HepG2 (cell line): ENCODE data around the gene TEX29. TPM values are rescaled to one million over a fixed set of nuclear protein-coding genes. Genes with fewer than 3 reads are reported as not detected.

Experiments used
- ATAC-seq: fragments of 200-7000 bp; cut with Tn5 transposase; 3 replicates; pipeline ENCODE4 v1.9.1; 2020; ENCODE audit warnings: mild to moderate bottlenecking, moderate library complexity
- BruUV-seq: library from RNA; stranded (reverse); fragments of 400-500 nt; replicated peaks from 2 replicates; lab custom pipeline; 2021; lab: Mats Ljungman, UMichigan
- CTCF ChIA-PET: fragments of 300-600 bp; formaldehyde crosslinking; extraction: SDS; loops from one replicate; lab custom pipeline; 2021; ENCODE audit warnings: low total read pairs, inconsistent platforms, low intra/inter-chr PET ratio; lab: Yijun Ruan, JAX
- POLR2A ChIA-PET: fragments of 350-600 bp; sonication (Branson Sonifier 250); formaldehyde crosslinking; loops from one replicate; lab custom pipeline; 2020; ENCODE audit warnings: antibody characterized with exemption, inconsistent platforms; lab: Yijun Ruan, JAX
- DNase-seq: peaks from one replicate; pipeline ENCODE4 v3.0.0-alpha.2; 2015; ENCODE audit warnings: low spot score
- FAIRE-seq: peaks from 3 replicates; lab custom pipeline; 2011; peaks lifted over from hg19 to GRCh38; lab: Jason Lieb, UNC
- H2AFZ ChIP-seq: one replicate; pipeline ENCODE4 v1.6.1; 2011; ENCODE audit warnings: low read length, inconsistent platforms
- H3K27ac ChIP-seq: fragments of 300-600 bp; 3 replicates; pipeline ENCODE4 v1.8.0; 2011; ENCODE audit warnings: mixed run types, mild to moderate bottlenecking, mixed read lengths, low read length, inconsistent platforms; ENCODE audit not compliant: insufficient read depth; ENCODE audit errors: extremely low read length
- H3K27me3 ChIP-seq, 2 experiments: fragments of 200-600 bp in 1 of 2; 2 replicates in 1 of 2; 3 replicates in 1 of 2; pipeline versions ENCODE4 v1.6.0 to v1.8.0; 2011; ENCODE audit warnings: low read length in 2 of 2, mild to moderate bottlenecking in 2 of 2, moderate library complexity in 2 of 2, inconsistent platforms in 1 of 2; ENCODE audit not compliant: insufficient read depth in 2 of 2, control insufficient read depth in 1 of 2
- H3K36me3 ChIP-seq, 2 experiments: fragments of 200-600 bp in 1 of 2; replicated peaks in 1 of 2; 2 replicates in 1 of 2; 3 replicates in 1 of 2; pipeline versions ENCODE4 v1.5.1 to v1.8.0; 2011; ENCODE audit warnings: low read length in 2 of 2, inconsistent platforms in 1 of 2; ENCODE audit not compliant: insufficient read depth in 2 of 2, control insufficient read depth in 1 of 2
- H3K4me1 ChIP-seq: 2 replicates; pipeline ENCODE4 v1.5.1; 2012; ENCODE audit warnings: low read length, inconsistent platforms; ENCODE audit not compliant: insufficient read depth
- H3K4me2 ChIP-seq: 2 replicates; pipeline ENCODE4 v1.6.0; 2011; ENCODE audit warnings: low read depth, low read length, inconsistent platforms
- H3K4me3 ChIP-seq, 3 experiments: fragments of 200-600 bp in 1 of 3; sonication (generic), shearing (Covaris generic) in 1 of 3; replicated peaks in 1 of 3; 2 replicates each; pipeline ENCODE4 v1.5.1; 2011 to 2016; ENCODE audit warnings: low read length in 3 of 3, inconsistent platforms in 2 of 3, low read depth in 2 of 3, mild to moderate bottlenecking in 2 of 3, control low read depth in 1 of 3, mixed read lengths in 1 of 3; ENCODE audit not compliant: insufficient read depth in 1 of 3
- H3K79me2 ChIP-seq: one replicate; pipeline ENCODE4 v1.6.1; 2011; ENCODE audit warnings: low read length, inconsistent platforms; ENCODE audit not compliant: insufficient read depth
- H3K9ac ChIP-seq: 2 replicates; pipeline ENCODE4 v1.6.0; 2011; ENCODE audit warnings: mild to moderate bottlenecking, low read depth, low read length, inconsistent platforms; ENCODE audit not compliant: insufficient read depth
- H3K9me3 ChIP-seq: 2 replicates; pipeline ENCODE4 v1.5.1; 2012; ENCODE audit warnings: mild to moderate bottlenecking, low read length
- H4K20me1 ChIP-seq: 2 replicates; pipeline ENCODE4 v1.6.0; 2011; ENCODE audit warnings: inconsistent platforms, mild to moderate bottlenecking, low read length, moderate library complexity; ENCODE audit not compliant: insufficient read depth
- CENPX ChIP-seq: sonication (generic); formaldehyde crosslinking; IDR thresholded peaks from 2 replicates; pipeline ENCODE4 v1.9.0; 2021; ENCODE audit warnings: mild to moderate bottlenecking, missing genetic modification reagents, moderate library complexity
- IRF2 ChIP-seq: IDR thresholded peaks from 2 replicates; pipeline ENCODE4 v1.6.1; 2018; ENCODE audit warnings: missing genetic modification reagents, missing compliant biosample characterization
- MAF1 ChIP-seq: sonication (generic); formaldehyde crosslinking; IDR thresholded peaks from 2 replicates; pipeline ENCODE4 v1.5.0; 2020; ENCODE audit warnings: missing genetic modification reagents, borderline replicate concordance
- MED13 ChIP-seq: sonication (generic); formaldehyde crosslinking; IDR thresholded peaks from 2 replicates; pipeline ENCODE4 v1.5.0; 2020; ENCODE audit warnings: missing genetic modification reagents
- RAD21 ChIP-seq: fragments of 450-650 bp; formaldehyde crosslinking; IDR thresholded peaks from 2 replicates; pipeline ENCODE4 v1.5.0; 2020; ENCODE audit warnings: mild to moderate bottlenecking
- TCF7 ChIP-seq: sonication (generic); IDR thresholded peaks from 2 replicates; pipeline ENCODE4 v1.6.1; 2016; ENCODE audit warnings: antibody characterized with exemption, low read depth
- ZFP37 ChIP-seq: sonication (generic); formaldehyde crosslinking; IDR thresholded peaks from 2 replicates; pipeline ENCODE4 v1.4.0; 2020; ENCODE audit warnings: missing genetic modification reagents, borderline replicate concordance
- ZFYVE20 ChIP-seq: sonication (generic); formaldehyde crosslinking; IDR thresholded peaks from 2 replicates; pipeline ENCODE4 v1.8.0; 2023; ENCODE audit warnings: low read depth, mild to moderate bottlenecking, moderate library complexity, missing genetic modification reagents, borderline replicate concordance
- ZMYM2 ChIP-seq: sonication (generic); formaldehyde crosslinking; IDR thresholded peaks from 2 replicates; pipeline ENCODE4 v1.8.0; 2022; ENCODE audit warnings: mild to moderate bottlenecking, missing genetic modification reagents
- ZNF329 ChIP-seq: sonication (generic); formaldehyde crosslinking; IDR thresholded peaks from 2 replicates; pipeline ENCODE4 v1.9.0; 2021; ENCODE audit warnings: low read depth, mild to moderate bottlenecking, missing genetic modification reagents
- ZNF350 ChIP-seq: sonication (generic); formaldehyde crosslinking; IDR thresholded peaks from 2 replicates; pipeline ENCODE4 v1.4.0; 2020; ENCODE audit warnings: mild to moderate bottlenecking, low read depth, missing genetic modification reagents, borderline replicate concordance
- ZNF724P ChIP-seq: sonication (generic); formaldehyde crosslinking; IDR thresholded peaks from 2 replicates; pipeline ENCODE4 v1.8.0; 2022; ENCODE audit warnings: missing genetic modification reagents, borderline replicate concordance
- ZNF761 ChIP-seq: sonication (generic); formaldehyde crosslinking; conservative IDR thresholded peaks from 2 replicates; pipeline ENCODE4 v1.4.0; 2020; ENCODE audit warnings: mild to moderate bottlenecking, missing genetic modification reagents
- ZNF776 ChIP-seq: sonication (generic); formaldehyde crosslinking; IDR thresholded peaks from 2 replicates; pipeline ENCODE4 v1.4.0; 2020; ENCODE audit warnings: mild to moderate bottlenecking, missing genetic modification reagents
- WGBS: methylation state at CpG from one replicate; pipeline ENCODE4 v1.1.6; 2017; ENCODE audit warnings: low lambda C conversion rate; 5-methylcytosine and 5-hydroxymethylcytosine counted together
- in situ Hi-C: cut with HindIII; loops from 2 replicates; pipeline ENCODE4 v1.10.0; 2017; ENCODE audit warnings: low pct_unique_long_range_greater_than_20kb; ENCODE audit not compliant: extremely low pct_ligation_motif_present
- intact Hi-C: fragments of 100-400 bp; cut with micrococcal nuclease; formaldehyde crosslinking; loops from one replicate; pipeline ENCODE4 v1.10.0; 2022; ENCODE audit not compliant: unreplicated experiment
- polyA plus RNA-seq, 8 experiments: library from polyadenylated mRNA; depleted of rRNA in 3 of 8; stranded (reverse) in 7 of 8; unstranded in 1 of 8; fragments of >200 nt; fragmentation: Illumina TruSeq in 4 of 8; extraction: Trizol in 4 of 8; gene quantifications; 2 replicates each; pipeline versions ENCODE4 v1.2.1 to v1.2.3, GENCODE V29; 2011 to 2016; ENCODE audit warnings: low read depth in 4 of 8, missing spikeins in 1 of 8, mixed read lengths in 1 of 8; ENCODE audit not compliant: insufficient read depth in 1 of 8
- total RNA-seq, 5 experiments: library from RNA; depleted of rRNA; stranded (reverse); fragments of >200 nt; fragmentation: Illumina TruSeq; extraction: Trizol; gene quantifications; 2 replicates each; pipeline ENCODE4 v1.2.3, GENCODE V29; 2016; ENCODE audit warnings: low read depth in 1 of 5
- TF ChIP-seq, protein P1 (sequence below): sonication (generic); formaldehyde crosslinking; IDR thresholded peaks from 2 replicates; pipeline ENCODE4 v1.9.0; 2021; ENCODE audit warnings: mild to moderate bottlenecking, missing genetic modification reagents
- TF ChIP-seq, protein P2 (sequence below): IDR thresholded peaks from 2 replicates; pipeline ENCODE4 v1.6.1; 2012; ENCODE audit warnings: inconsistent platforms

The TEX29 gene
- total and polyA plus RNA-seq, 2 of the 13 experiments (the other 11 are each of a cell fraction or from before 2014, with no cell fraction given) = 0.12 to 0.22 TPM

DNA sequence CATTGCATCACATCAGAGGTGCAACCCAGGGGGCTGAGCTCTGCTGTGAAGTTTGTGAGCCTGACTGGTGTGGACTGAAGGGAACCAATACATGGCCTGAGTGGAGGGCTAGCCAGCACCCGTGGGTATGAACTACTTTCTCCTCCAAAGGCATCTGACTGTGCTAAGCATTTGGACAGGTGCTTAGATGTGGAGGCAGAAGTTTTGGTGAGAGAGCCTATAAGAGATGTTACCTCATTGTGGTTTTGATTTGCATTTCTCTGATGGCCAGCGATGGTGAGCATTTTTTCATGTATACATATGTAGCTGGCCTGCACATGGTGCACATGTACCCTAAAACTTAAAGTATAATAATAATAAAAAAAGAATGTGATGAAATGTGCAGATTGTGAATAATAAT, 46.9 kb downstream of the TEX29 start (continued):
- TF ChIP-seq, protein P1, sequence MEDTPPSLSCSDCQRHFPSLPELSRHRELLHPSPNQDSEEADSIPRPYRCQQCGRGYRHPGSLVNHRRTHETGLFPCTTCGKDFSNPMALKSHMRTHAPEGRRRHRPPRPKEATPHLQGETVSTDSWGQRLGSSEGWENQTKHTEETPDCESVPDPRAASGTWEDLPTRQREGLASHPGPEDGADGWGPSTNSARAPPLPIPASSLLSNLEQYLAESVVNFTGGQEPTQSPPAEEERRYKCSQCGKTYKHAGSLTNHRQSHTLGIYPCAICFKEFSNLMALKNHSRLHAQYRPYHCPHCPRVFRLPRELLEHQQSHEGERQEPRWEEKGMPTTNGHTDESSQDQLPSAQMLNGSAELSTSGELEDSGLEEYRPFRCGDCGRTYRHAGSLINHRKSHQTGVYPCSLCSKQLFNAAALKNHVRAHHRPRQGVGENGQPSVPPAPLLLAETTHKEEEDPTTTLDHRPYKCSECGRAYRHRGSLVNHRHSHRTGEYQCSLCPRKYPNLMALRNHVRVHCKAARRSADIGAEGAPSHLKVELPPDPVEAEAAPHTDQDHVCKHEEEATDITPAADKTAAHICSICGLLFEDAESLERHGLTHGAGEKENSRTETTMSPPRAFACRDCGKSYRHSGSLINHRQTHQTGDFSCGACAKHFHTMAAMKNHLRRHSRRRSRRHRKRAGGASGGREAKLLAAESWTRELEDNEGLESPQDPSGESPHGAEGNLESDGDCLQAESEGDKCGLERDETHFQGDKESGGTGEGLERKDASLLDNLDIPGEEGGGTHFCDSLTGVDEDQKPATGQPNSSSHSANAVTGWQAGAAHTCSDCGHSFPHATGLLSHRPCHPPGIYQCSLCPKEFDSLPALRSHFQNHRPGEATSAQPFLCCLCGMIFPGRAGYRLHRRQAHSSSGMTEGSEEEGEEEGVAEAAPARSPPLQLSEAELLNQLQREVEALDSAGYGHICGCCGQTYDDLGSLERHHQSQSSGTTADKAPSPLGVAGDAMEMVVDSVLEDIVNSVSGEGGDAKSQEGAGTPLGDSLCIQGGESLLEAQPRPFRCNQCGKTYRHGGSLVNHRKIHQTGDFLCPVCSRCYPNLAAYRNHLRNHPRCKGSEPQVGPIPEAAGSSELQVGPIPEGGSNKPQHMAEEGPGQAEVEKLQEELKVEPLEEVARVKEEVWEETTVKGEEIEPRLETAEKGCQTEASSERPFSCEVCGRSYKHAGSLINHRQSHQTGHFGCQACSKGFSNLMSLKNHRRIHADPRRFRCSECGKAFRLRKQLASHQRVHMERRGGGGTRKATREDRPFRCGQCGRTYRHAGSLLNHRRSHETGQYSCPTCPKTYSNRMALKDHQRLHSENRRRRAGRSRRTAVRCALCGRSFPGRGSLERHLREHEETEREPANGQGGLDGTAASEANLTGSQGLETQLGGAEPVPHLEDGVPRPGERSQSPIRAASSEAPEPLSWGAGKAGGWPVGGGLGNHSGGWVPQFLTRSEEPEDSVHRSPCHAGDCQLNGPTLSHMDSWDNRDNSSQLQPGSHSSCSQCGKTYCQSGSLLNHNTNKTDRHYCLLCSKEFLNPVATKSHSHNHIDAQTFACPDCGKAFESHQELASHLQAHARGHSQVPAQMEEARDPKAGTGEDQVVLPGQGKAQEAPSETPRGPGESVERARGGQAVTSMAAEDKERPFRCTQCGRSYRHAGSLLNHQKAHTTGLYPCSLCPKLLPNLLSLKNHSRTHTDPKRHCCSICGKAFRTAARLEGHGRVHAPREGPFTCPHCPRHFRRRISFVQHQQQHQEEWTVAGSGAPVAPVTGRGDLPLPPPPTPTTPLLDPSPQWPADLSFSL = no peak
- TF ChIP-seq ZNF329 (CRISPR knock-in tag) = no peak
- no peak for TF ChIP-seq ZNF350 (CRISPR knock-in tag)
- TF ChIP-seq, protein P2, sequence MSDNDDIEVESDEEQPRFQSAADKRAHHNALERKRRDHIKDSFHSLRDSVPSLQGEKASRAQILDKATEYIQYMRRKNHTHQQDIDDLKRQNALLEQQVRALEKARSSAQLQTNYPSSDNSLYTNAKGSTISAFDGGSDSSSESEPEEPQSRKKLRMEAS = no peak
- no peak for TF ChIP-seq MED13 (CRISPR knock-in tag)
- TF ChIP-seq ZFP37 (CRISPR knock-in tag) = no peak

DNA sequence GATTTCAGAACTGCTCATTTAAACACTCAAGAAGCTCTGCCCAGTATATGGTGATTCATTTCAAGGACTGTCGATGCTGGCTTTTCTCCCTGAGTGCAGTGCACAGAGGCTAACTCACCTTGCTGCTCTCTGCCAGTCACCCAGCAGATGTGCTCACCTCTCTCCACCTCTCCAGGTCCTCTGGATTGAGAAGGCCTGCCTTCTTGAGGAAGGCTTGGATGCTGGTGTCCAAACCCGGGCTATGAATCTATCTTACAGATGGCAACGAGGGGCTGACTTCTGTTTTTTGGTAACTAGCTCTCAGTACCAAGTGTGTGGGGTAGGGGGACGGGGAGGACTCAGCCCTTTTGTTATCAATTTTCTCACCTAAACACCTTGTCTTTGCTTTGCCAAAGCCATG, 47.6 kb downstream of the TEX29 start:
- H3K9ac ChIP-seq = no peak overlapping the region
- ChIA-PET CTCF (no interaction called here), POLR2A (no interaction called here)
- 7% methylated on average over 3 of the region's 4 CpGs for WGBS
- no peak overlapping the region for H3K27ac ChIP-seq
- H4K20me1 ChIP-seq = no peaks in the 10 kb centered on the region
- H3K4me3 ChIP-seq = no peak overlapping the region
- TF ChIP-seq ZMYM2 (CRISPR knock-in tag) (no peak), TCF7 (no peak), RAD21 (CRISPR knock-in tag) (no peak), IRF2 (CRISPR knock-in tag) (no peak), ZNF776 (CRISPR knock-in tag) (no peak), ZNF761 (CRISPR knock-in tag) (no peak), CENPX (CRISPR knock-in tag) (no peak), ZFYVE20 (CRISPR knock-in tag) (no peak), ZNF724P (CRISPR knock-in tag) (no peak), MAF1 (CRISPR knock-in tag) (no peak)
- intact Hi-C loops (no loop called here), in situ Hi-C loops (no loop called here)
- H3K27me3 ChIP-seq = peaks cover 3 to 66% of the 10 kb centered on the region in 2 experiments
- DNase-seq (no peak), ATAC-seq (no peak), FAIRE-seq (no peak)
- H3K79me2 ChIP-seq = no peaks in the 10 kb centered on the region
- H2AFZ ChIP-seq = no peak overlapping the region
- H3K9me3 ChIP-seq = no peaks in the 10 kb centered on the region
- no TSS peak for BruUV-seq
- H3K4me1 ChIP-seq = no peaks in the 10 kb centered on the region
- H3K4me2 ChIP-seq = no peak overlapping the region
- no peaks in the 10 kb centered on the region for H3K36me3 ChIP-seq
